KMS-11 (cell line): Measurements from ENCODE around the gene C17orf107.

Experiments used
- H2AFZ ChIP-seq: fragments of 200-600 bp; sonication (generic); 2 replicates; pipeline ENCODE4 v1.6.1; 2016; ENCODE audit warnings: antibody characterized with exemption, mixed run types, low read depth
- H3K27ac ChIP-seq: fragments of 200-600 bp; sonication (generic); 2 replicates; pipeline ENCODE4 v1.6.1; 2016; ENCODE audit warnings: mild to moderate bottlenecking, mixed run types
- H3K27me3 ChIP-seq: fragments of 200-600 bp; sonication (generic); 2 replicates; pipeline ENCODE4 v1.6.1; 2017; ENCODE audit warnings: mild to moderate bottlenecking, low read depth, mixed run types, moderate library complexity; ENCODE audit not compliant: insufficient read depth
- H3K36me3 ChIP-seq: fragments of 200-600 bp; sonication (generic); 2 replicates; pipeline ENCODE4 v1.6.1; 2017; ENCODE audit warnings: mild to moderate bottlenecking, mixed run types; ENCODE audit not compliant: insufficient read depth
- H3K4me1 ChIP-seq: fragments of 200-600 bp; sonication (generic); 2 replicates; pipeline ENCODE4 v1.6.1; 2016; ENCODE audit warnings: mild to moderate bottlenecking, low read depth, mixed run types; ENCODE audit not compliant: poor library complexity, severe bottlenecking
- H3K4me2 ChIP-seq: fragments of 200-600 bp; sonication (generic); 2 replicates; pipeline ENCODE4 v1.7.0; 2016; ENCODE audit warnings: mild to moderate bottlenecking, mixed run types
- H3K4me3 ChIP-seq: fragments of 200-600 bp; sonication (generic); IDR thresholded peaks from 2 replicates; pipeline ENCODE4 v1.6.1; 2017; ENCODE audit warnings: low read depth, low read length, mixed read lengths; ENCODE audit not compliant: insufficient read depth
- H3K79me2 ChIP-seq: fragments of 200-600 bp; sonication (generic); 2 replicates; pipeline ENCODE4 v1.6.1; 2016; ENCODE audit warnings: low read depth, mixed run types; ENCODE audit not compliant: insufficient read depth
- H3K9ac ChIP-seq: fragments of 200-600 bp; sonication (generic); 2 replicates; pipeline ENCODE4 v1.6.1; 2016; ENCODE audit warnings: mild to moderate bottlenecking, mixed run types
- H4K20me1 ChIP-seq: fragments of 200-600 bp; sonication (generic); 2 replicates; pipeline ENCODE4 v1.6.1; 2016; ENCODE audit warnings: mild to moderate bottlenecking, mixed run types; ENCODE audit not compliant: insufficient read depth
- TF ChIP-seq, protein P1 (sequence below): fragments of 200-600 bp; sonication (generic); conservative IDR thresholded peaks from 2 replicates; pipeline ENCODE4 v1.6.1; 2017; ENCODE audit warnings: low read depth, mild to moderate bottlenecking, antibody characterized with exemption, low read length, moderate library complexity, mixed read lengths

The C17orf107 gene

DNA sequence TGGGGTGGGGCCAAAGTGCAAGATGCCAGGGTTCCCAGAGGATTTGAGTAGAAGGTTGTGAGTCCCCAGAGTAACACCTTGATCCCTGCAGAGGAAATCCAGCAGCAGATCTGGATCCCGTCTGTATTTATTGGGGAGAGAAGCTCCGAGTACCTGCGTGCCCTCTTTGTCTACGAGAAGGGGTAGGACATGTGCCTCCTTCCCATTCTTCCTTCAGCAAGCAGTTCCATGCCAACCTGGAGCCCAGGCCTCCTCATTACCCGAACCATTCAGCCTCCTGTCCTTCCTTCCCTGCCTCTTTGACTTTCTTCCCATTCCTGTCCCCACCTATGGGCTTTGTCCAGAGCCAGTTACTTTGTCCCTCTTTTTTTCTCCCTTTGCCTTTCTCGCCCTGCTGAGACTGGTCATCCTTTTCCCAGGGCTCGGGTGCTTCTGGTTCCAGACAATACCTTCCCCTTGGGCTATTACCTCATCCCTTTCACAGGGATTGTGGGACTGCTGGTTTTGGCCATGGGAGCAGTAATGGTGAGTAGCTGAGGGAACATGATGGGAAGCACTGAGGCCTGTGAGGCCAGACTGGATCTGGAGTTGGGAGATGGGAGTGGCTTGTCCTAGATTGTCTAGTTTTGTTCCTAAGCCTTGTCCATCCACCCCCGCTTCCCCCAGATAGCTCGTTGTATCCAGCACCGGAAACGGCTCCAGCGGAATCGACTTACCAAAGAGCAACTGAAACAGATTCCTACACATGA, 43.6 kb downstream of the C17orf107 start:
- no peak overlapping the region for H3K9ac ChIP-seq
- no peak overlapping the region for H3K27ac ChIP-seq
- H3K36me3 ChIP-seq: no peaks in the 10 kb centered on the region
- TF ChIP-seq, protein P1, sequence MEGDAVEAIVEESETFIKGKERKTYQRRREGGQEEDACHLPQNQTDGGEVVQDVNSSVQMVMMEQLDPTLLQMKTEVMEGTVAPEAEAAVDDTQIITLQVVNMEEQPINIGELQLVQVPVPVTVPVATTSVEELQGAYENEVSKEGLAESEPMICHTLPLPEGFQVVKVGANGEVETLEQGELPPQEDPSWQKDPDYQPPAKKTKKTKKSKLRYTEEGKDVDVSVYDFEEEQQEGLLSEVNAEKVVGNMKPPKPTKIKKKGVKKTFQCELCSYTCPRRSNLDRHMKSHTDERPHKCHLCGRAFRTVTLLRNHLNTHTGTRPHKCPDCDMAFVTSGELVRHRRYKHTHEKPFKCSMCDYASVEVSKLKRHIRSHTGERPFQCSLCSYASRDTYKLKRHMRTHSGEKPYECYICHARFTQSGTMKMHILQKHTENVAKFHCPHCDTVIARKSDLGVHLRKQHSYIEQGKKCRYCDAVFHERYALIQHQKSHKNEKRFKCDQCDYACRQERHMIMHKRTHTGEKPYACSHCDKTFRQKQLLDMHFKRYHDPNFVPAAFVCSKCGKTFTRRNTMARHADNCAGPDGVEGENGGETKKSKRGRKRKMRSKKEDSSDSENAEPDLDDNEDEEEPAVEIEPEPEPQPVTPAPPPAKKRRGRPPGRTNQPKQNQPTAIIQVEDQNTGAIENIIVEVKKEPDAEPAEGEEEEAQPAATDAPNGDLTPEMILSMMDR: no peak
- H4K20me1 ChIP-seq: no peaks in the 10 kb centered on the region
- no peaks in the 10 kb centered on the region for H3K27me3 ChIP-seq
- H2AFZ ChIP-seq: no peak overlapping the region
- peaks cover 8% of the 10 kb centered on the region; the same call in 1 of the 2 replicates for H3K79me2 ChIP-seq
- H3K4me2 ChIP-seq: no peak overlapping the region
- no peaks in the 10 kb centered on the region for H3K4me1 ChIP-seq
- no peak overlapping the region for H3K4me3 ChIP-seq

DNA sequence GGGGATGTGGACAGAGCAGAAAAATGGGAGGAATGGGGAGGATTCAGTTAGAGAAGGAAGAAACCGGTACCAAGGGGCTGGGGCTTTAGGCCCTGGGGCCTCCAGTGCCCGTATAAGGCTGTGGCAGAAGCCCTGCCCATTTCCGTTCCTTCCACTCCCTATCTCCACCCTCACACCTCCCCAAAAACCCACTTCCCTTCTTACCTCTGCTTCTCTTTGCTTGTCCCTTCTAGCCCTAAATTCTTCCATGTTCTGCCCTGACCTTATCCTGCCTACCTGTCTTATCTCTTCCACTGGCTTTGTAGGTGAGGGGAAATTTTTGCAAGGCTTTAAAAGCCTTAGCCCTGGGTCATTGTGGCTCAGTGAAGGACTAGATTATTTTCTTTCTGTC, 44.8 kb downstream of the C17orf107 start:
- H4K20me1 ChIP-seq: no peaks in the 10 kb centered on the region
- H3K4me3 ChIP-seq: no peak overlapping the region
- TF ChIP-seq, protein P1: no peak
- H3K4me1 ChIP-seq: no peaks in the 10 kb centered on the region
- H3K27me3 ChIP-seq: no peaks in the 10 kb centered on the region
- H3K79me2 ChIP-seq: peaks cover 8% of the 10 kb centered on the region; the same call in 1 of the 2 replicates
- H3K27ac ChIP-seq: no peak overlapping the region
- no peaks in the 10 kb centered on the region for H3K36me3 ChIP-seq
- H3K9ac ChIP-seq: no peak overlapping the region
- H3K4me2 ChIP-seq: no peak overlapping the region
- H2AFZ ChIP-seq: no peak overlapping the region

DNA sequence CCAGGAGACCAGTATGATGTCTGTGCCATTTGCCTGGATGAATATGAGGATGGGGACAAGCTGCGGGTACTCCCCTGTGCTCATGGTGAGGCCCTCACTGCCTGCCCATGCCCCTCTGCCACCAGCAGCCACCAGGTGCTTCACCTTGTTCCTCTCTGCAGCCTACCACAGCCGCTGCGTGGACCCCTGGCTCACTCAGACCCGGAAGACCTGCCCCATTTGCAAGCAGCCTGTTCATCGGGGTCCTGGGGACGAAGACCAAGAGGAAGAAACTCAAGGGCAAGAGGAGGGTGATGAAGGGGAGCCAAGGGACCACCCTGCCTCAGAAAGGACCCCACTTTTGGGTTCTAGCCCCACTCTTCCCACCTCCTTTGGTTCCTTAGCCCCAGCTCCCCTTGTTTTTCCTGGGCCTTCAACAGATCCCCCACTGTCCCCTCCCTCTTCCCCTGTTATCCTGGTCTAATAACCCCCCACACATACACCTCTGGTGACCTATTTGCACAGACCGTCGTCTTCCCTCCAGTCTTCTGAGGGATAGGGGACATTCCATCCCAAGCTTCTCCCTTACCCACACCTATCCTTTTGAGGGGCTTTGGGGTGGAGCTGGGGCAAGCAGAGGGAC, 45.3 kb downstream of the C17orf107 start:
- Histone ChIP-seq H3K36me3 (no peaks in the 10 kb centered on the region), H3K4me3 (no peak overlapping the region), H3K4me2 (no peak overlapping the region), H4K20me1 (no peaks in the 10 kb centered on the region), H2AFZ (no peak overlapping the region), H3K79me2 (peaks cover 8% of the 10 kb centered on the region; the same call in 1 of the 2 replicates), H3K27ac (no peak overlapping the region; the same call in 1 of the 2 replicates), H3K4me1 (no peaks in the 10 kb centered on the region), H3K9ac (no peak overlapping the region), H3K27me3 (no peaks in the 10 kb centered on the region)
- TF ChIP-seq, protein P1: no peak

DNA sequence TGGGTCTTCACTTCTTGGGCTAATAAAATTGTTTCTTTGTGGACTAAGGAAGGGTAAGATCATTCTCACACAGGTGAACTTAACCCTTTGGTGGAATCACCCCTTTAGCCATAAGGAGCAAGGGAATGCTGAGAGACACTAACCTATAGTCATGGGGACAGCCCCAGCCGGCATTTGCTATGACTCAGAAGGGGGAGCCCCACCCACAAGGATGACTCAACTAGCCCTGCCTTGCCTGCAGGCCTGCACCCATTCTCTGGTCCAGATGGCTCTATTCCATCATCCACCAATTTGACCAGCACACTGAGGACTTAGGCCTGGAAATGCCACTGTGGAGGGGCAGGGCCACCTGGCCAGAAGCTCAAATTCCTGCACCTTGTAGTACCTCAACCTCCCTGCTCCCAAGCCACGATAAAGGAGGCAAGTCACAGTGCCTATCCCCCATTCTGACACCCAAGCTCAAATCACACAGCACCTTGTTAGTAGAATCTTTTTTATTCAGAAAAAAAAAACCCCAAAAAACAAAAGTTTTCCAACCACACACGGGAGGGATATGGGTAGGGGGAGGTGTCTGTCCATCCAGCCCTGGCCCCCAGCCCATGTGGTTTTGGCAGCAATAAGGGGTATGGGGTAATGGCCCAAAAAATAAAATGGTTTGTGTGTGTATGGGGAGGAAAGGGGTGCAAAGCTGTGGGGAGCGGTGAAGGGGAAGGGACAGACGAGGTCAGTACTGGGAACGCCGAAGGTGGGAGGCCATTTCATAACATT, 46.0 kb downstream of the C17orf107 start:
- H3K27me3 ChIP-seq: no peaks in the 10 kb centered on the region
- no peak overlapping the region for H3K9ac ChIP-seq
- no peaks in the 10 kb centered on the region for H3K36me3 ChIP-seq
- no peaks in the 10 kb centered on the region for H3K4me1 ChIP-seq
- TF ChIP-seq, protein P1: no peak
- peaks cover 8% of the 10 kb centered on the region; the same call in 1 of the 2 replicates for H3K79me2 ChIP-seq
- no peak overlapping the region for H3K4me3 ChIP-seq
- no peak overlapping the region for H3K4me2 ChIP-seq
- H3K27ac ChIP-seq: no peak overlapping the region; the same call in 1 of the 2 replicates
- H2AFZ ChIP-seq: no peak overlapping the region
- H4K20me1 ChIP-seq: no peaks in the 10 kb centered on the region
